ENCODE results near the gene GGT5.
"Not testable (repeated sequence)": the region's sequence is repeated elsewhere in the genome, so short reads cannot be mapped to it uniquely, and the experiment has no call there.

DNA sequence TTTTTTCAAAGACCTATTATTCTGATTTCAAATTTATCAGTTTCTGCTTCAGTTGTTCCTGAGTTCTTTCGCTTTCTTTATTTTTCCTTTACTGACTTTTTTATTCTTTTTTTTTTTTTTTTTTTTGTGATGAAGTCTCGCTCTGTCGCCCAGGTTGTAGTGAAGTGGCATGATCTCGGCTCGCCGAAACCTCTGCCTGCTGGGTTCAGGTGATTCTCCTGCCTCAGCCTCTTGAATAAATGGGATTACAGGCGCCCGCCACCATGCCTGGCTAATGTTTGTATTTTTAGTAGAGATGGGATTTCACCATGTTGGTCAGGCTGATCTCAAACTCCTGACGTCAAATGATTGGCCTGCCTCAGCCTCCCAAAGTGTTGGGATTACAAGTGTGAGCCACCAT lies 31.8 kb downstream of the GGT5 start:
- TF ChIP-seq SP1 (CRISPR knock-in tag; conservative IDR thresholded peaks at IDR 0.05); ESRRA (CRISPR knock-in tag; IDR thresholded peaks at IDR 0.05; ENCODE audit: borderline replicate concordance): not testable (repeated sequence)
- TF ChIP-seq, protein P1, sequence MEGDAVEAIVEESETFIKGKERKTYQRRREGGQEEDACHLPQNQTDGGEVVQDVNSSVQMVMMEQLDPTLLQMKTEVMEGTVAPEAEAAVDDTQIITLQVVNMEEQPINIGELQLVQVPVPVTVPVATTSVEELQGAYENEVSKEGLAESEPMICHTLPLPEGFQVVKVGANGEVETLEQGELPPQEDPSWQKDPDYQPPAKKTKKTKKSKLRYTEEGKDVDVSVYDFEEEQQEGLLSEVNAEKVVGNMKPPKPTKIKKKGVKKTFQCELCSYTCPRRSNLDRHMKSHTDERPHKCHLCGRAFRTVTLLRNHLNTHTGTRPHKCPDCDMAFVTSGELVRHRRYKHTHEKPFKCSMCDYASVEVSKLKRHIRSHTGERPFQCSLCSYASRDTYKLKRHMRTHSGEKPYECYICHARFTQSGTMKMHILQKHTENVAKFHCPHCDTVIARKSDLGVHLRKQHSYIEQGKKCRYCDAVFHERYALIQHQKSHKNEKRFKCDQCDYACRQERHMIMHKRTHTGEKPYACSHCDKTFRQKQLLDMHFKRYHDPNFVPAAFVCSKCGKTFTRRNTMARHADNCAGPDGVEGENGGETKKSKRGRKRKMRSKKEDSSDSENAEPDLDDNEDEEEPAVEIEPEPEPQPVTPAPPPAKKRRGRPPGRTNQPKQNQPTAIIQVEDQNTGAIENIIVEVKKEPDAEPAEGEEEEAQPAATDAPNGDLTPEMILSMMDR (IDR thresholded peaks at IDR 0.05) = not testable (repeated sequence)
- TF ChIP-seq, protein P2, sequence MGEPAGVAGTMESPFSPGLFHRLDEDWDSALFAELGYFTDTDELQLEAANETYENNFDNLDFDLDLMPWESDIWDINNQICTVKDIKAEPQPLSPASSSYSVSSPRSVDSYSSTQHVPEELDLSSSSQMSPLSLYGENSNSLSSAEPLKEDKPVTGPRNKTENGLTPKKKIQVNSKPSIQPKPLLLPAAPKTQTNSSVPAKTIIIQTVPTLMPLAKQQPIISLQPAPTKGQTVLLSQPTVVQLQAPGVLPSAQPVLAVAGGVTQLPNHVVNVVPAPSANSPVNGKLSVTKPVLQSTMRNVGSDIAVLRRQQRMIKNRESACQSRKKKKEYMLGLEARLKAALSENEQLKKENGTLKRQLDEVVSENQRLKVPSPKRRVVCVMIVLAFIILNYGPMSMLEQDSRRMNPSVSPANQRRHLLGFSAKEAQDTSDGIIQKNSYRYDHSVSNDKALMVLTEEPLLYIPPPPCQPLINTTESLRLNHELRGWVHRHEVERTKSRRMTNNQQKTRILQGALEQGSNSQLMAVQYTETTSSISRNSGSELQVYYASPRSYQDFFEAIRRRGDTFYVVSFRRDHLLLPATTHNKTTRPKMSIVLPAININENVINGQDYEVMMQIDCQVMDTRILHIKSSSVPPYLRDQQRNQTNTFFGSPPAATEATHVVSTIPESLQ (CRISPR knock-in tag; IDR thresholded peaks at IDR 0.05) = not testable (repeated sequence)
- TF ChIP-seq, protein P3, sequence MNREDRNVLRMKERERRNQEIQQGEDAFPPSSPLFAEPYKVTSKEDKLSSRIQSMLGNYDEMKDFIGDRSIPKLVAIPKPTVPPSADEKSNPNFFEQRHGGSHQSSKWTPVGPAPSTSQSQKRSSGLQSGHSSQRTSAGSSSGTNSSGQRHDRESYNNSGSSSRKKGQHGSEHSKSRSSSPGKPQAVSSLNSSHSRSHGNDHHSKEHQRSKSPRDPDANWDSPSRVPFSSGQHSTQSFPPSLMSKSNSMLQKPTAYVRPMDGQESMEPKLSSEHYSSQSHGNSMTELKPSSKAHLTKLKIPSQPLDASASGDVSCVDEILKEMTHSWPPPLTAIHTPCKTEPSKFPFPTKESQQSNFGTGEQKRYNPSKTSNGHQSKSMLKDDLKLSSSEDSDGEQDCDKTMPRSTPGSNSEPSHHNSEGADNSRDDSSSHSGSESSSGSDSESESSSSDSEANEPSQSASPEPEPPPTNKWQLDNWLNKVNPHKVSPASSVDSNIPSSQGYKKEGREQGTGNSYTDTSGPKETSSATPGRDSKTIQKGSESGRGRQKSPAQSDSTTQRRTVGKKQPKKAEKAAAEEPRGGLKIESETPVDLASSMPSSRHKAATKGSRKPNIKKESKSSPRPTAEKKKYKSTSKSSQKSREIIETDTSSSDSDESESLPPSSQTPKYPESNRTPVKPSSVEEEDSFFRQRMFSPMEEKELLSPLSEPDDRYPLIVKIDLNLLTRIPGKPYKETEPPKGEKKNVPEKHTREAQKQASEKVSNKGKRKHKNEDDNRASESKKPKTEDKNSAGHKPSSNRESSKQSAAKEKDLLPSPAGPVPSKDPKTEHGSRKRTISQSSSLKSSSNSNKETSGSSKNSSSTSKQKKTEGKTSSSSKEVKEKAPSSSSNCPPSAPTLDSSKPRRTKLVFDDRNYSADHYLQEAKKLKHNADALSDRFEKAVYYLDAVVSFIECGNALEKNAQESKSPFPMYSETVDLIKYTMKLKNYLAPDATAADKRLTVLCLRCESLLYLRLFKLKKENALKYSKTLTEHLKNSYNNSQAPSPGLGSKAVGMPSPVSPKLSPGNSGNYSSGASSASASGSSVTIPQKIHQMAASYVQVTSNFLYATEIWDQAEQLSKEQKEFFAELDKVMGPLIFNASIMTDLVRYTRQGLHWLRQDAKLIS (CRISPR knock-in tag; IDR thresholded peaks at IDR 0.05; ENCODE audit: borderline replicate concordance) = not testable (repeated sequence)

Measured in WTC11 (cell line).